Adipose tissue (tissue), 3 donors: ENCODE results near the gene FERMT3. TPM values are rescaled to one million over a fixed set of nuclear protein-coding genes. Genes with fewer than 3 reads are reported as not detected.

Experiments
- H3K27ac ChIP-seq: one replicate; pipeline ENCODE4 v1.5.1; 2013; ENCODE audit warnings: low read depth, low read length
- WGBS, 3 donors: extraction: QIAGEN DNeasy Blood & Tissue Kit; methylation state at CpG; one replicate each; pipeline ENCODE4 v1.1.7; 2013; 5-methylcytosine and 5-hydroxymethylcytosine counted together
- polyA plus RNA-seq, 3 donors: library from polyadenylated mRNA; stranded (reverse); fragments of 200-250 nt; gene quantifications; one replicate each; pipeline ENCODE4 v1.2.3, GENCODE V29; 2013
- donor health status: healthy with polysubstance abuse.
- donor health status: Bipolar disorder and iron deficiency.
- donor health status: healthy.

The FERMT3 gene
- polyA plus RNA-seq, 3 donors = 5.6 to 39.9 (median 26.7) TPM

GRCh38 chr11:64253481-64253880, 47.0 kb downstream of the FERMT3 start:
- 62 to 65% (median 62%) methylated on average over 5 of the region's 5 CpGs for WGBS, 3 donors
- H3K27ac ChIP-seq = no peak overlapping the region

DNA sequence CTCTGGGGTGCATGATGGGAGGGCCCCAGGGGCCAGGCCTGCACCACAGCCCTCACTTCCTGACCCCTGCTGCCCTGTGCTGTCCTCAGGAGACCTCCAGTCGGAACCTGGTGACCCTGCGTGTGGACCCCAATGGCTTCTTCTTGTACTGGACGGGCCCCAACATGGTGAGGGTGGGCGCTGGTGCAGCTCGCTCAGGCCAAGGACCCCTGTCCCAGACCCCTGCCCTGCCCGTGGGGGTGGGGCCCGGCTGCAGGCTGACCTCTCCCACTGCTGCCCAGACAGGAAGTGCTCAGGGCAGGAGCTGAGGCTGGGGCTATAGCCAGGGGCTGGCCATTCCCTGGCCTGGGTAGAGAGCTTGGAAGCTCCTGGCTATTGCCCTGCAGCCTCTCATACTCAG, 47.8 kb downstream of the FERMT3 start:
- H3K27ac ChIP-seq = no peak overlapping the region
- WGBS, 3 donors = 87 to 93% (median 93%) methylated on average over 7 of the region's 7 CpGs

DNA sequence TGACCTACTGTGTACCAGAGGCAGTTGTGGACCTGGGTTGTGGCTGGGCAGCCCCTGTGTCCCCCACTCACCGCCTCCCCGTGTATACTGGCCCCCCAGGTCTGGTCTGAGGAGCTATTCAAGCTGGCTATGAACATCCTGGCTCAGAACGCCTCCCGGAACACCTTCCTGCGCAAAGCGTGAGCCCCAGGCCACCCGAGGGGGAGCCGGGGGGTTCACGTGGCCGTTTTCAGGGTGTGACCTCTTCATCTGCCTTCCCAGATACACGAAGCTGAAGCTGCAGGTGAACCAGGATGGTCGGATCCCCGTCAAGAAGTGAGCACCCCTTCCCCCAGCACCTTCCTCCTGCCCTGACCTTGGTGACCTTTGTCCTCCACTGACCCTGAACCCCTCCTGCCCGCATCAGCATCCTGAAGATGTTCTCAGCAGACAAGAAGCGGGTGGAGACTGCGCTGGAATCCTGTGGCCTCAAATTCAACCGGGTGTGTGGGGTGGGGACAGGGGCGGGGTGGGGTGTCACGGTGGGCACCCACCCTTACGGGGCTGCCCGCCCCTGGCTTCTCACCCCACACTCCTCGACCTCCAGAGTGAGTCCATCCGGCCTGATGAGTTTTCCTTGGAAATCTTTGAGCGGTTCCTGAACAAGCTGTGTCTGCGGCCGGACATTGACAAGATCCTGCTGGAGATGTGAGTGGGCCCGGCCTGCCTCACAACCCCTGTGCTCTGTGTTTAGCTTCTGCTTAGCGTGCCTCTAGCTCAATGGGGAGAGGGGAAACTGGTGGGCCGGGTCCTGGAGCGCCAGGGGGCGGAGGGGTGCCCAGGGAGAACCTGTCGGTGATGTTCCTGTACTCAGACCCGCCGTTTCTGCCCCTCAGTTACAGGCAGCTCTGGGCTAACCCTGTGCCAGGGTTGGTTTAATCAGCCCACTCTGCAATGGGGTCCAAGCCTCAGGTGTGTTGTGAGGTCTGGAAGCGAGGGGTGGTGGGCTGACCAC, 48.9 kb downstream of the FERMT3 start:
- 89 to 91% (median 91%) methylated on average over 35 of the region's 35 CpGs for WGBS, 3 donors
- no peak overlapping the region for H3K27ac ChIP-seq

DNA sequence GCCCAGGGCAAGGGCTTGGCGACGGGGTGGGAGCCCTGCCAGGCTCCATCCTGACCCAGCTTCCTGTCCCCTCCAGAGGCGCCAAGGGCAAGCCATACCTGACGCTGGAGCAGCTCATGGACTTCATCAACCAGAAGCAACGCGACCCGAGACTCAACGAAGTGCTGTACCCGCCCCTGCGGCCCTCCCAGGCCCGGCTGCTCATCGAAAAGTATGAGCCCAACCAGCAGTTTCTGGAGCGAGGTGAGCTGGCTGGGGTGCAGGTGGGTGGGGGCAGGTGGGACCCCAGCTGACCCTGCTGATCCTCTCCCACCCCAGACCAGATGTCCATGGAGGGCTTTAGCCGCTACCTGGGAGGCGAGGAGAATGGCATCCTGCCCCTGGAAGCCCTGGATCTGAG, 49.8 kb downstream of the FERMT3 start:
- H3K27ac ChIP-seq = no peak overlapping the region
- 86 to 88% (median 86%) methylated on average over 15 of the region's 15 CpGs for WGBS, 3 donors

GRCh38 chr11:64258356-64258755, 51.8 kb downstream of the FERMT3 start:
- no peak overlapping the region for H3K27ac ChIP-seq
- WGBS, 3 donors = 92 to 93% (median 93%) methylated on average over 21 to 24 of the region's 24 CpGs

- whole genome bisulfite sequencing, 3 donors = 91 to 96% (median 92%) methylated on average over 16 to 32 of the region's 32 CpGs
- no peak overlapping the region for H3K27ac ChIP-seq
Observed at GRCh38 chr11:64258946-64259532, 52.5 kb downstream of the FERMT3 start.

- WGBS, 3 donors = 83 to 85% (median 84%) methylated on average over 4 of the region's 4 CpGs
- no peak overlapping the region for H3K27ac ChIP-seq
Observed at GRCh38 chr11:64259533-64260067, 53.1 kb downstream of the FERMT3 start.

- 89 to 95% (median 92%) methylated on average over 6 of the region's 6 CpGs for WGBS, 3 donors
- H3K27ac ChIP-seq = no peak overlapping the region
Observed at GRCh38 chr11:64260147-64260708, 53.7 kb downstream of the FERMT3 start.

GRCh38 chr11:64261556-64262080, 55.1 kb downstream of the FERMT3 start:
- WGBS, 3 donors = 90 to 93% (median 92%) methylated on average over 18 of the region's 18 CpGs
- no peak overlapping the region for H3K27ac ChIP-seq

GRCh38 chr11:64262271-64263002, 55.9 kb downstream of the FERMT3 start:
- WGBS, 3 donors = 92 to 94% (median 94%) methylated on average over 40 to 42 of the region's 42 CpGs
- no peak overlapping the region for H3K27ac ChIP-seq

GRCh38 chr11:64263021-64263946, 56.8 kb downstream of the FERMT3 start:
- WGBS, 3 donors = 84 to 90% (median 86%) methylated on average over 29 of the region's 29 CpGs
- H3K27ac ChIP-seq = no peak overlapping the region

- WGBS, 3 donors = 92 to 98% (median 95%) methylated on average over 8 of the region's 8 CpGs
- H3K27ac ChIP-seq = no peak overlapping the region
Observed at GRCh38 chr11:64263947-64264317, 57.4 kb downstream of the FERMT3 start.

- 87 to 91% (median 87%) methylated on average over 10 of the region's 10 CpGs for WGBS, 3 donors
- H3K27ac ChIP-seq = no peak overlapping the region
Observed at GRCh38 chr11:64264371-64264852, 57.9 kb downstream of the FERMT3 start.

DNA sequence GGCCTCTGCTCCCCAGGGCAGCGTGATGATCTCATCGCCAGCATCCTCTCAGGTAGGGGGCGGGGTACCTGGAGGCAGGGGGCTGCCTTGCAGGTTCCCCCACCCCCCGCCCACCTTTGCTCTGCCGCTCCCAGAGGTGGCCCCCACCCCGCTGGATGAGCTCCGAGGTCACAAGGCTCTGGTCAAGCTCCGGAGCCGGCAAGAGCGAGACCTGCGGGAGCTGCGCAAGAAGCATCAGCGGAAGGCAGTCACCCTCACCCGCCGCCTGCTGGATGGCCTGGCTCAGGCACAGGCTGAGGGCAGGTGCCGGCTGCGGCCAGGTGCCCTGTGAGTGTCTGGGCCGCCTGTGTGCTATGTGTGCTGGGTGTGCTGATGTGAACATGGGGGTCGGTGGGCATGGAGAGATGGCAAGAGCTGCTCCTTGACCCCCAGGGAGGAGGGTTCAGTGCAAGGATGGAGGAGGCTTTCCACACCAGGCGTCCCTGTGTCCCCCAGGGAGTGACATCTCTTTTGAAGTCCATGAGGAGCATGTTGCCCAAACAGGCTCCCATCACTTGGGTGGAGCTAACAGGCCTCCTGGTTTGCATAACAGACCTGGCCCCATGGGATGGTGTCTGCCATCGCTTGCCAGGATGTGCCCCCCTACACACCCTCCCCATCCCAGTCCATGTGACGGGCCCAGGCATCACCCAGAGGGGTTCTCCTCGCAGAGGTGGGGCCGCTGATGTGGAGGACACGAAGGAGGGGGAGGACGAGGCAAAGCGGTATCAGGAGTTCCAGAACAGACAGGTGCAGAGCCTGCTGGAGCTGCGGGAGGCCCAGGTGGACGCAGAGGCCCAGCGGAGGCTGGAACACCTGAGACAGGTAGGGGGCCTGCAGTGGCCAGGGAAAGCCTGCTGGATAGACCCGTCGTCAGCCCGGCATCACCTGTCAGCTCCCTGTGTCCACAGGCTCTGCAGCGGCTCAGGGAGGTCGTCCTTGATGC, 58.9 kb downstream of the FERMT3 start:
- no peak overlapping the region for H3K27ac ChIP-seq
- WGBS, 3 donors = 91 to 94% (median 92%) methylated on average over 33 to 35 of the region's 35 CpGs

DNA sequence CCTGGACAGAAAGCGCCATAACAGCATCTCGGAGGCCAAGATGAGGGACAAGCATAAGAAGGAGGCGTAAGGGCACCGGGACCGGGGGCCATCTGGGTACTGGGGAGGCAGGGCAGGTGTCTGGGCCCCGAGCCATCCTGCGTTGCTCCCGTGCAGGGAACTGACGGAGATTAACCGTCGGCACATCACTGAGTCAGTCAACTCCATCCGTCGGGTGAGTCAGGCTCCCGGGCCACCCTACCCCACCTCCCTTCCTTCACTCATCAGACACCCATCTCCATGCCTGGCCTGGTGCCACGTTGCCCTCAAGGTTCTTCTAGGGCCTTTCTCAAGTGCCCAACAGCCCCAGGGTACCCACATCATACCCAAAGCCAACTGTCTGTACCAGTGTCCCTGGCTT, 59.8 kb downstream of the FERMT3 start:
- no peak overlapping the region for H3K27ac ChIP-seq
- WGBS, 3 donors = 87 to 94% (median 92%) methylated on average over 15 of the region's 15 CpGs
